HG02981 (cell line): ENCODE measurements around the gene PPP5C.
"Not testable (repeated sequence)": the region's sequence is repeated elsewhere in the genome, so short reads cannot be mapped to it uniquely, and the experiment has no call there.

ENCODE experiments used
- ATAC-seq: cut with Tn5 transposase; IDR thresholded peaks from one replicate; pipeline ENCODE4 v1.9.1; 2021; ENCODE audit warnings: mild to moderate bottlenecking, moderate library complexity; ENCODE audit not compliant: unreplicated experiment

PPP5C gene

DNA sequence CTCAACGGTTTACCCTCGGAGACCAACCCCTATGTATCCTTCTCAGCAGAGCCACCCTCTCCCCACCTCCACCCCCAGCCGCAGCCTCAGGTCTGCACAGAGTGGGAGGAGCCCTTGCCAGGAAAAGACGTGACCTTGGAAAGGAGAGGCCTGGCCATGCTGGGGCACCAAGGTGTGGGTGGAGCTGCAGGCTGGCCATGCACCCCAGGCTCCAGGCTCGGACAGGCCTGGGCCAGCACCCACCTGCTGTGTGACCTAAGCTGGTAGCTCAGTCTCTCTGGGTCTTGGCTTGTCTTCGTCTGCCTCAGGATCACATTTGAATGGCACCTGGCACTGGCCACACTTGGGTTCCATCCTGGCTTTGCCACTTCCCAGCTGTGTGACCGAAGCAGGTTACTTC is 37.0 kb downstream of the PPP5C start:
- no peak for ATAC-seq

- no peak for ATAC-seq
These were observed 37.5 kb downstream of the PPP5C start for GRCh38 chr19:46384396-46384795.

DNA sequence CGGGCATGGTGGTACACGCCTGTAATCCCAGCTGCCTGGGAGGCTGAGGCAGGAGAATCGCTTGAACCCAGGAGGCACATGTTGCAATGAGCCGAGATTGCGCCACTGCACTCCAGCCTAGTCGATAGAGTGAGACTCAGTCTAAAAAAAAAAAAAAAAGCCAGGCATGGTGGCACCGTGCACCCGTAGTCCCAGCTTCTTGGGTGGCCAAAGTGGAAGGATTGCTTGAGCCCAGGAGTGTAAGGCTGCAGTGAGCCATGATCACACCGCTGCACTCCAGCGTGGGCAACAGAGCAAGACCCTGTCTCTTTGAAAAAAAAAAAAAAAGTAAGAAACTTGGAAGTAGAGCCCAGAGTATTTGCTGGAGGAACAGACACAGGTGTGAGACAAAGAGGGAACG is 38.7 kb downstream of the PPP5C start:
- no peak for ATAC-seq

DNA sequence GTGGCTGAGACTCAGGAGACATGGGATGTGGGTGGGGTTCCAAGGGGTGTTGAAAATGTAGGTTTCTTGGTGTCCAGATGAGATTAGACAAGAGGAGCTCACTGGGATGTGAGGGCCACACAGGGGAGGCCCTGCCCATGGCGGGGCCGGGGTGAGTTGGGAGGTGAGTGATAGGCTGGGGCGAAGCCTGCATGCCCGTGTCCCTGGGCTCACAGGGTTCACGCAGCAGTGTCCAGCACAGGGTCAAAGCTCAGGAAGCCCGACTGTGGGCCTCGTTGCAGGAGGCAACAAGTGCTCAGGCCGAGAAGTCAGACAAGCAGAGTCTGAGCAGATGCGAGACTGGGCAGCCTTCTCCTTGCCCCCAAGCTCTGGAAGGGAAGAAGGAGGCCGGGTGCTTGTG is 39.3 kb downstream of the PPP5C start:
- ATAC-seq: no peak

GRCh38 chr19:46386996-46387712 is 40.3 kb downstream of the PPP5C start:
- ATAC-seq: no peak

GRCh38 chr19:46387713-46388130 is 40.8 kb downstream of the PPP5C start:
- ATAC-seq: no peak

- ATAC-seq: no peak
These were observed 41.6 kb downstream of the PPP5C start for GRCh38 chr19:46388311-46389095.

DNA sequence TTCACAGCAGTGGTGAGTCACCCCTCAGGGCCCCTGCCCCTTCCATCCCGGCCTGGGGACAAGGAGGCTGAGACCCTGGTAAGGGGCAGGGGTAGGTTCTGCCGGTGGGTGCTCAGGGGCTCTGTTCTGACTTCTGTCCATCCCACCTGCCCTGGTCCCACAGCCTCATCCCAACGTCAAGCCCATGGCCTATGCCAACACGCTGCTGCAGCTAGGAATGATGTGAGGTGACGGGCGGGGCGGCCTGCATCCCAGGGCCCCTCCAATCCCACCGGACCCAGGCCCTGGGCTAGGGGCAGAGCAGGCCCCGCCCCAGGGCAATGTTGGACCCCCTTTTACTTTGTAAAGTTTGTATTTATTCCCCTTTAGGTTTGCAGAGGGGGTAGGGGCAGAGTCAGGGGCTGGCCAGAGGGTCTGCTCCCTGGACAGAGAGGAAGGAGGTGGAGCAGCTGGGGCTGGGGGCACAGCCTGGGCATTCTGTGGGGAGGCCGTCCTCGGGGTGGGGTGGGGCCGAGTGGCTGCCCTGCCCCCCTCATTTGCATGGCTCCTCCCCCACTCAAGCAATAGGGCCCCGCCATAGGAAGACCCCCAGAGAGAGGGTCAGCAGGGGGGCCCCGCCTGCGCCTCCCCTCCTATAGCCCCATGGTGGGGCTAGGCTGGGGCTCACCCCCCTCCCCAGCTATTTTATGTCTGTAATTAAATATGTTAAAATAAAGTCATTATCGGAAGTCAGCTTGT is 43.4 kb downstream of the PPP5C start:
- ATAC-seq: no peak

DNA sequence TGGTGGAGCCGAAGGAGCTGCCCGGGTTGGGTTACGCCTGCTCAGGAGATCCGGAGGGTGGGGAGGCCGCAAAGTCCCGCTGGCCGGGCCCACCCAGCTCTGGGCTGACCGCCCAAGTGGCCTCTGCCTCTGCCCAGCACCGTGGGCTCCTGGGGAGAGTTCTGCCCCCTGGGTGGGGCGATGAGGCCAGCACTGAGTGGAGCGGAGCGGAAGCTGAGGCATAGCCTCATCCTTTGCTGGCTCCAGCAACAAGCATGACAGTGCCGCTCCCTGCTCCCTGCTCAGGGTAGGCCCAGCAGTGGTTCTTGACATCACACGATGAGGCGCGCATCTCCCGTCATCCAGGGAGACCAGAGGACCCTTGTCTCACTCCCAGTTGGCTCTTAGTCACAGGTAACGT is 44.0 kb downstream of the PPP5C start:
- ATAC-seq: no peak

GRCh38 chr19:46391296-46392251 is 44.7 kb downstream of the PPP5C start:
- ATAC-seq: no peak

GRCh38 chr19:46392252-46392801 is 45.4 kb downstream of the PPP5C start:
- no peak for ATAC-seq

- ATAC-seq: no peak
These were observed 46.0 kb downstream of the PPP5C start for GRCh38 chr19:46392837-46393236.

DNA sequence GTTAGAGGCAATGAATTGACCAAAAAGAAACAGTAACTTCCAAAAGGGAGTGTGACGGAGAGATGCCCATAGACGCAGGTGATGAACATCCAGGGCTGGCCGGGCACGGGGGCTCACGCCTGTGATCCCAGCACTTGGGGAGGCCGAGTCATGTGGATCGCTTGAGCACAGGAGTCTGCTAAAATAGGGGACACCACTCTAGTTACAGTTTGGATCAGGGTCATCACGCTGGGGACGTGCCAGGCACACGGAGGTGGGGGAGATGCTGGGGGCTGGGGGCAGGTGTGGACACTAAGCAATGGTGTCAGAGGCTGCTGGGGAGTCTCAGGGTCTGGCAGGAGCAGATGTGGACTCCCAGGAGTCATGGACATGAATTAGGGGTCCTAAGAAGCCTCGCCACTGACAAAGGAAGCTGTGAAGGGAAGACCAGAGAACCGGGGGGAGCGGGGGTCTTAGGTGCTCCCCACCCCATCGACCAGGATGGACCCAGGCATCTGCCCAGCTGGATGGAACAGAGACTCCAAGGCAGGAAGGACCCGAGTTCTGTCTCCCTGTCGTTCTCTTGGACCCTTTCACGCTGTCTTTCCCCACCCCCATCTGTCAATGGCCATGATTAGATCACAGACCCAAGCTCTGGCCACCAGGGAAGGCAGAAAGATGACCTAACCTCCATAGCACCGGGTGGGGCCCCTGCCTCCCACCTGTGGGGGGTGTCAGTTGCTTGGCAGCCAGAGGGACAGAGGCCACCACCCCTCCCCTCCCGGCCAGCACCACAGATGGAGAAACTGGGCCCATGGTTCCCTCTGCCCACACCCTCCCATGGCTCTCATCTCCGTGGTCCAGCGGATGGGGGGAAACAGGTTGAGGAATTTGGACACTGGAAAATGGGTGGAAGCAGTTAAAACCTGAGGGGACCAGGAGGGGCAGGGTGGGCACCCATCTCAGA is 46.8 kb downstream of the PPP5C start:
- no peak for ATAC-seq

DNA sequence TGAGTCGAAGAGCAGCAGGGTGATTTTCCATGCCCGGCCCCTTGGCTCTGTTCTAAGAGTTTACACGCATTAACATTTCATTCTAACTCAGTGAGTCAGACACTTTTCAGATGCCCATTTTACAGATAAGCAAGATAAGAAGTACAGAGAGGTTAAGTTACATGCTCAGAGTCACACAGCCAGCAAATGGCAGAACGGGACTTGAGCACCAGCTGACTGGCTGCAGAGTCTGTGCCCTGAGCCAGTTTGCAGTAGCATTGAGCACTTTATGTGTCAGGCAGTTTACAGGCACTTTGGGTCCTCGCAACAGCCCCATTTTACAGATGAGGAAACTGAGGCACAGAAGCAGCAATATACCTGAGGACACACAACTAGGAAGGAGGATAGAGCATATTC is 47.5 kb downstream of the PPP5C start:
- ATAC-seq: no peak

DNA sequence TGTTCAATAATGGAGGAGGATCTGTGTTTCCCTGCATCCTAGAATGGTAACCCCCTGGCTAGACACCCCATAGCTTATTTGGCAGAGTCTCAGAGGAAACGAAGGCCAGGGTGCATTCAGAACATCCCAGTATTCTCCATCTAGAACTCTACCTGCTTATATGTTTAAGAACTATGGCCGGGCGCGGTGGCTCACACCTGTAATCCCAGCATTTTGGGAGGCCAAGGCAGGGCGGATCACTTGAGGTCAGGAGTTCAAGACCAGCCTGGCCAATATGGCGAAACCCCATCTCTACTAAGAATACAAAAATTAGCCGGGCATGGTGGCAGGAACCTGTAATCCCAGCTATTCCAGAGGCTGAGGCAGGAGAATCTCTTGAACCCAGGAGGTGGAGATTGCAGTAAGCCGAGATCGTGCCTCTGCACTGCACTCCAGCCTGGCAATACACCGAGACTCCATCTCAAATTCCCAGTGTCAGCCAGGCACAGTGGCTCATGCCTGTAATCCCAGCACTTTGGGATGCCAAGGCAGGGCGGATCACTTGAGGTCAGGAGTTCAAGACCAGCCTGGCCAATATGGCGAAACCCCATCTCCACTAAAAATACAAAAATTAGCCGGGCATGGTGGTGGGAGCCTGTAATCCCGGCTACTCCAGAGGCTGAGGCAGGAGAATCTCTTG is 51.1 kb downstream of the PPP5C start:
- ATAC-seq: not testable (repeated sequence)

- ATAC-seq: no peak
These were observed 55.8 kb downstream of the PPP5C start for GRCh38 chr19:46402725-46403124.

GRCh38 chr19:46404055-46404752 is 57.3 kb downstream of the PPP5C start:
- no peak for ATAC-seq
